Muscle layer of colon (tissue), 2 donors: ENCODE results near the gene SPNS3.

Source experiments
- H3K27ac ChIP-seq: one replicate; pipeline ENCODE4 v1.7.0; 2013; ENCODE audit warnings: low read depth, mild to moderate bottlenecking, low read length, moderate library complexity
- H3K27me3 ChIP-seq, 2 donors: one replicate each; pipeline ENCODE4 v1.7.0; 2013; ENCODE audit warnings: low read length in 2 of 2, mild to moderate bottlenecking in 2 of 2; ENCODE audit not compliant: insufficient read depth in 2 of 2, control insufficient read depth in 1 of 2
- H3K36me3 ChIP-seq: one replicate; pipeline ENCODE4 v1.7.0; 2013; ENCODE audit warnings: mild to moderate bottlenecking, low read length; ENCODE audit not compliant: insufficient read depth
- H3K4me1 ChIP-seq: one replicate; pipeline ENCODE4 v1.7.0; 2013; ENCODE audit warnings: mild to moderate bottlenecking, low read length; ENCODE audit not compliant: insufficient read depth
- H3K4me3 ChIP-seq, 2 donors: one replicate each; pipeline ENCODE4 v1.7.0; 2013; ENCODE audit warnings: low read length in 2 of 2, low read depth in 1 of 2, mild to moderate bottlenecking in 1 of 2, moderate library complexity in 1 of 2
- H3K9ac ChIP-seq: one replicate; pipeline ENCODE4 v1.7.0; 2013; ENCODE audit warnings: low read length
- H3K9me3 ChIP-seq: one replicate; pipeline ENCODE4 v1.7.0; 2013; ENCODE audit warnings: mild to moderate bottlenecking, low read length
- donor health status: abdominal sarcoma.
- donor health status: Adenocarcinoma of cecum.

The SPNS3 gene

GRCh38 chr17:4507361-4508111 is 73.8 kb downstream of the SPNS3 start:
- H3K4me1 ChIP-seq, result no peaks in the 10 kb centered on the region
- H3K4me3 ChIP-seq, result no peak overlapping the region
- no peak overlapping the region for H3K9ac ChIP-seq
- peaks cover 6 to 20% of the 10 kb centered on the region in 2 donors for H3K27me3 ChIP-seq
- H3K9me3 ChIP-seq, result no peaks in the 10 kb centered on the region
- H3K36me3 ChIP-seq, result no peaks in the 10 kb centered on the region
- H3K27ac ChIP-seq, result no peak overlapping the region

DNA sequence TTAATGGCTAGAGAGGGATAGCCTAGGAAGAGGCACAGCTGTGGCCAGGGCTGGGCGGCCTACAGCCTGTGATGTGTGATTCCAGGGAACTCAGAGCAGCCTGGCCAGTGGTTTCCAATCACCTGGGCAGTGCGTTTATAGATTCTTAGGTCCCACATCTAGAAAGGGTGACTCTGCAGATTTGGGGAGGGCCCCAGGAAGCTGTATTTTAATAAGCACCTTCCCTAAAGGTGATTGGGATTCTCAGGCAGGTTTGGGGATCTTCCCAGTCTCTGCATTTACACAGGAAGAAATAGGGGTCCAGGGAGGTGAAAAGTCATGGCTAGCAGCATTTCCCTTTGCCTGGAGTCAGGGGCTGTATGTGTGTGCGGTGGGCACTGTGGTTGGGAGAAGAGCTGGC is 74.5 kb downstream of the SPNS3 start:
- peaks cover 3 to 13% of the 10 kb centered on the region in 2 donors for H3K27me3 ChIP-seq
- no peak overlapping the region for H3K9ac ChIP-seq
- no peak overlapping the region for H3K4me3 ChIP-seq
- no peak overlapping the region for H3K27ac ChIP-seq
- no peaks in the 10 kb centered on the region for H3K36me3 ChIP-seq
- H3K4me1 ChIP-seq, result no peaks in the 10 kb centered on the region
- H3K9me3 ChIP-seq, result no peaks in the 10 kb centered on the region

DNA sequence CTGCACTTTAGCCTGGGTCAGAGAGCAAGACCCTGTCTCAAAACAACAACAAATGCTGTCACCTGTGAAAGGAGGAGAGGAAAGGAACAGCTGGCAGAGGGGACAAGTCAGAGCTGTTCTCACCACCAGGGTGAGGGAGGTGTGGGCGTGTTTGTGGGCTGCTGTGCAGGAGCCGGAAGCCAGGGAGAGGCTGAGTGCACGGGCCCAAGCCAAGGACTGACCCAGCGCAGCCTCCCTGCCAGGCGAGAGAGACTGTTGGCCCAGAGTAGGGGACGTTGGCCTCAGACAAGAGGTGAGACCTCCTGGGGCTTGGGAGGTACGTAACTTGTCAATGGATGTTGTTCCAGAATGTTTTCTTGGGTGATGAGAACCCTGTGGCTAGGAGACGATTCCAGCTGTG is 75.7 kb downstream of the SPNS3 start:
- H3K9ac ChIP-seq, result no peak overlapping the region
- H3K36me3 ChIP-seq, result no peaks in the 10 kb centered on the region
- H3K4me3 ChIP-seq, result no peak overlapping the region
- peaks cover 0 to 3% of the 10 kb centered on the region in 2 donors for H3K27me3 ChIP-seq
- H3K9me3 ChIP-seq, result no peaks in the 10 kb centered on the region
- no peak overlapping the region for H3K27ac ChIP-seq
- no peaks in the 10 kb centered on the region for H3K4me1 ChIP-seq

GRCh38 chr17:4509923-4510617 is 76.3 kb downstream of the SPNS3 start:
- no peaks in the 10 kb centered on the region for H3K36me3 ChIP-seq
- H3K9me3 ChIP-seq, result no peaks in the 10 kb centered on the region
- H3K27ac ChIP-seq, result no peak overlapping the region
- H3K9ac ChIP-seq, result no peak overlapping the region
- no peaks in the 10 kb centered on the region for H3K4me1 ChIP-seq
- peaks cover 0 to 3% of the 10 kb centered on the region in 2 donors for H3K27me3 ChIP-seq
- H3K4me3 ChIP-seq, result no peak overlapping the region

DNA sequence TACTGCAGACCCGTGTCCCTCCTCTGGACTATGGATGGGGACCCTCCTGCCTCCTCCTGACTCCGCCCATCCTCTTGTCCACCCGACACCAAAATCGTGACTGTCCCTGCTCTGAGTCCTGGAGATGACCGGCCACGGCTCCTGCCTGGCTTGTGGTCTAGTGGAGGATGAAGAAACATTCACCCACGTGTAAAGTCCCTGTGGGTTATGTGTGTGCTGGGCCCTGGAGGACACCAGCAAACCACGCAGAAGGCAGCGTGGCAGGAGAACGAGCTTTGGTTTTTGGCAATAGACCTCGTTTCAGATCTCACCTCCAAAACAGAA is 76.8 kb downstream of the SPNS3 start:
- Histone ChIP-seq H3K4me1 (no peaks in the 10 kb centered on the region), H3K36me3 (no peaks in the 10 kb centered on the region), H3K4me3 (no peak overlapping the region), H3K9me3 (no peaks in the 10 kb centered on the region), H3K27ac (no peak overlapping the region), H3K27me3 (peaks cover 0 to 3% of the 10 kb centered on the region in 2 donors), H3K9ac (no peak overlapping the region)

DNA sequence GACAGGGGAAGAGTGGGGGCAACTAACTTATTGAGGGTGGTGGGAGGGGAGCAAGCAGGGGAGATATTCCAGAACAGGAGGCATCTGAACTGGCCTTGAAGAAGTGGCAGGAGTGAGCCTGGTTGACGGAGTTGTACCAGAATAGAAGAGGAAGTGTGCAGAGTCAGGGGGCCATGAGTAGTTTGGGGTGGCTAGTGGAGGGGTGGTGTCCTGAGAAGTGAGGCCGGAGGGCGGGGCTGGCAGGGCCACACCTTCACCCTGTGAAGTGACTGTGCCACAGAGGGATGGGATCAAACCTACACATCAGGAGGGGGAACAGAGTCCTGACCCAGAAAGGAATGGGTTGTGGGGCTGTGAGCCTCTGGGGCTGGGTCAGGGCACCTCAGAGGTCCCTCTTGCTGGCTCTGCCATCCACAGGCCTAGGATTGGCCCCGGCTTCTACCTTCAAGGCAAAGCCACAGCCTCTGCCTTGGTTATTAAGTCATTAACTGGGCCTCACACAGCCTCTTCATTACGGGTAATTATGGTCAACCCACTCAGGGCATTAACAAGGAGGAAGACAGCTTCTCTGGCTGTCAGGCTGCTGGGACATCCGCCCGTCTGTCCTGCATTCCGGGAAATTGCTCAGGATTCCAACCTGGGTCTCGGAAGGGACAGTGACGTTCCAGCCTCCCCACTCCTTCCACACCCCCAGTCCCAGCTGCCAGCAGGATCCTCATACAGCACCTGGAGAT is 77.6 kb downstream of the SPNS3 start:
- H3K27me3 ChIP-seq, result peaks cover 0 to 3% of the 10 kb centered on the region in 2 donors
- no peaks in the 10 kb centered on the region for H3K9me3 ChIP-seq
- H3K9ac ChIP-seq, result no peak overlapping the region
- H3K4me3 ChIP-seq, result no peak overlapping the region
- H3K36me3 ChIP-seq, result no peaks in the 10 kb centered on the region
- H3K27ac ChIP-seq, result no peak overlapping the region
- no peaks in the 10 kb centered on the region for H3K4me1 ChIP-seq

DNA sequence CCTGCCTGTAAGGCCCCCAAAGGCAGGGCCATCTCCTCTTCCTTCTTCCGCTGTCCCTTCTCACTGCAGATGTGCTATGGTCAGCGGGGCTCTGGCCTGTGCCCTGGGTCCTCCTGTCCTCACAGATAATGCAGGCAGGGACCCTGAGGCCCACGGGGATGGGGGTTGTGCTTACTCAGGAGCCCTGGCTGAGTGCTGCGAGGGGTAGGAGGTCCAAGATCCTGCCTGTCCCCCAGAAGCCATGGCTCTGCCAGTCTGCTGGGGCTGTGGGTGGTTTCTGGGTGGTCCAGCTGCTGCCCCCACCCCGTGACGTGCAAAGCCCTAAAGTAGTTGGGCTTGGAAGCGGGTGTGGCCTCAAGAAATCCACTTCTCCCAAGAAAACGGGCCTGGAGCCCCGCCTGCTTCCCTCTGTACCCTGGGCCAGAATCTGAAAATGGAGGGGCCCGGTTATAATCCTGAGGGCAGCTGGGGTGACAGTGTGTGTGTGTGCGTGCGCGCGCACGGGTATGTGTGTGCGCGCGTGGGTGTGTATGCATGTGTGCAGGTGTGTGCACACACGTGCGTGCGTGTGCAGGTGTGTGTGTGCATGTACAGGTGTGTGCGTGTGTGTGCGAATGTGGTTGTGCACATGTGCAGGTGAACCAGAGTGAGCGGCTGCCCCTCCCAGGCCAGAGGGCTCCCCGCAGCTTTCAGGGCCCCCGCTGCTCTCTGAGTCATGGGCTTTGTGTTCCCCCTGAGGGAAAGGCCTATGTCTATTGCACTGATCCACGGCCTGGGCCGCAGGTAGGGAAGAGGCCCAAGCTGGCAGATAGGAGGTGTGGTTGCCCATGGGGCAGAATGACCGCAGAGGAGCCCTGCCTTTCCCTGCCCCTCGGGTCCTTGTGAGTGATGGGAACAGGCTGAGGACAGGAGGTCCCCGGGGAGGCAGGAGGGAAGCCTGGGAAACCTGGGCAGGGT is 78.7 kb downstream of the SPNS3 start:
- no peak overlapping the region for H3K27ac ChIP-seq
- H3K4me1 ChIP-seq, result no peaks in the 10 kb centered on the region
- no peaks in the 10 kb centered on the region for H3K9me3 ChIP-seq
- H3K36me3 ChIP-seq, result no peaks in the 10 kb centered on the region
- no peak overlapping the region for H3K4me3 ChIP-seq
- H3K27me3 ChIP-seq, result peaks cover 0 to 3% of the 10 kb centered on the region in 2 donors
- H3K9ac ChIP-seq, result no peak overlapping the region

- Histone ChIP-seq H3K36me3 (no peaks in the 10 kb centered on the region), H3K27me3 (no peaks in the 10 kb centered on the region), H3K4me1 (no peaks in the 10 kb centered on the region), H3K9ac (no peak overlapping the region), H3K27ac (no peak overlapping the region), H3K9me3 (no peaks in the 10 kb centered on the region), H3K4me3 (no peak overlapping the region)
Observed at GRCh38 chr17:4513113-4514032, 79.6 kb downstream of the SPNS3 start.

- H3K4me3 ChIP-seq, result no peak overlapping the region
- H3K4me1 ChIP-seq, result no peaks in the 10 kb centered on the region
- H3K27me3 ChIP-seq, result no peaks in the 10 kb centered on the region
- H3K9ac ChIP-seq, result no peak overlapping the region
- no peak overlapping the region for H3K27ac ChIP-seq
- no peaks in the 10 kb centered on the region for H3K9me3 ChIP-seq
- no peaks in the 10 kb centered on the region for H3K36me3 ChIP-seq
Observed at GRCh38 chr17:4514206-4514605, 80.5 kb downstream of the SPNS3 start.

DNA sequence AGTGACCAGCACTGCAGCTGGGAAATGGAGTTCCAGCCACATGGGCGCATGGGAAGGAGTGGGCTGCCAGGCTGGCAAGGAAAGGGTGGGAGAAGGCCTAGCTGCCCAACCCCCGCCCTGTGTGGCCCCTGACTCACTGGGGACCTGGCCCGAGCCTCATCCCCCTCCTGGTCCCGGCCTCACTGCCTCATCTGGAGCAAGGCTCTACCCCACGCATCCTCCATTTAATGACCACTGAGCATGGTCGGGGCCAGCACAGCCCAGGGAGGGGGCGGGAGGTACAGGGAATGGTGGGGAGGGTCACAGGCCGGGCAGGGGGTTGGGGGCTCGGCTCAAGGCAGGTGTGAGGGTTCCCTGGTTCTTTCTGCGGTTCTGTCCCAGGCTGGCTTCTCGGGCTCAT is 81.0 kb downstream of the SPNS3 start:
- Histone ChIP-seq H3K4me3 (no peak overlapping the region), H3K27me3 (no peaks in the 10 kb centered on the region), H3K36me3 (no peaks in the 10 kb centered on the region), H3K9me3 (no peaks in the 10 kb centered on the region), H3K27ac (no peak overlapping the region), H3K9ac (no peak overlapping the region), H3K4me1 (no peaks in the 10 kb centered on the region)
